ENCODE measurements around the gene ISX. TPM values are rescaled to one million over a fixed set of nuclear protein-coding genes. Genes with fewer than 3 reads are reported as not detected.

Gene ISX
- total and polyA plus RNA-seq, 11 donors: not detected

DNA sequence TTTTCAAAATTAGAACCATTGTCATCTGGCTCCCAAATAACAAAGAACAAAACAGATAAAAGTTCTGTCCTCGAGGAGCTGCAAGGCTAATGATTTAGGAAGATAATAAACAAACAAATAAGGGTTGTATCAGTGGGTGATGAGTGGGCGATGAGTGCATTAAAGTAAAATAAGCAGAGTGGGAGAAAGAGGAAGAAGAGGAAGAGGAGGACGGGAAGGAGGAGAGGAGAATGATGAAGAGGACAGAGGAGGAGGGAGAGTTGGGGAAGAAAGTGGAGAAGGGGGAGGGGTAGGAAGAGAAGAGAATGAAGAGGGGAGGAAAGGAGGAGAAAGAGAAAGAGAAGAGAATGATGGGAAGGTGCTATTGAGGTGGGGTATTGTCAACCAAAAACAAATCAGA lies 33.4 kb upstream of the ISX start:
- H3K4me1 ChIP-seq: no peaks in the 10 kb centered on the region
- no peak overlapping the region for H3K4me3 ChIP-seq
- DNase-seq (no peak), ATAC-seq (no peak)
- intact Hi-C loops (cut with DNase I): no loop called here
- peaks cover 0 to 31% (median 7%) of the 10 kb centered on the region in 9 donors for H3K27me3 ChIP-seq
- H3K36me3 ChIP-seq: no peaks in the 10 kb centered on the region
- no peaks in the 10 kb centered on the region for H3K9me3 ChIP-seq
- TF ChIP-seq, protein P1, sequence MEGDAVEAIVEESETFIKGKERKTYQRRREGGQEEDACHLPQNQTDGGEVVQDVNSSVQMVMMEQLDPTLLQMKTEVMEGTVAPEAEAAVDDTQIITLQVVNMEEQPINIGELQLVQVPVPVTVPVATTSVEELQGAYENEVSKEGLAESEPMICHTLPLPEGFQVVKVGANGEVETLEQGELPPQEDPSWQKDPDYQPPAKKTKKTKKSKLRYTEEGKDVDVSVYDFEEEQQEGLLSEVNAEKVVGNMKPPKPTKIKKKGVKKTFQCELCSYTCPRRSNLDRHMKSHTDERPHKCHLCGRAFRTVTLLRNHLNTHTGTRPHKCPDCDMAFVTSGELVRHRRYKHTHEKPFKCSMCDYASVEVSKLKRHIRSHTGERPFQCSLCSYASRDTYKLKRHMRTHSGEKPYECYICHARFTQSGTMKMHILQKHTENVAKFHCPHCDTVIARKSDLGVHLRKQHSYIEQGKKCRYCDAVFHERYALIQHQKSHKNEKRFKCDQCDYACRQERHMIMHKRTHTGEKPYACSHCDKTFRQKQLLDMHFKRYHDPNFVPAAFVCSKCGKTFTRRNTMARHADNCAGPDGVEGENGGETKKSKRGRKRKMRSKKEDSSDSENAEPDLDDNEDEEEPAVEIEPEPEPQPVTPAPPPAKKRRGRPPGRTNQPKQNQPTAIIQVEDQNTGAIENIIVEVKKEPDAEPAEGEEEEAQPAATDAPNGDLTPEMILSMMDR (IDR thresholded peaks at IDR 0.05): no peak
- H3K27ac ChIP-seq: no peak overlapping the region
- 50 to 57% (median 54%) methylated on average over 3 of the region's 3 CpGs for WGBS, 4 donors

DNA sequence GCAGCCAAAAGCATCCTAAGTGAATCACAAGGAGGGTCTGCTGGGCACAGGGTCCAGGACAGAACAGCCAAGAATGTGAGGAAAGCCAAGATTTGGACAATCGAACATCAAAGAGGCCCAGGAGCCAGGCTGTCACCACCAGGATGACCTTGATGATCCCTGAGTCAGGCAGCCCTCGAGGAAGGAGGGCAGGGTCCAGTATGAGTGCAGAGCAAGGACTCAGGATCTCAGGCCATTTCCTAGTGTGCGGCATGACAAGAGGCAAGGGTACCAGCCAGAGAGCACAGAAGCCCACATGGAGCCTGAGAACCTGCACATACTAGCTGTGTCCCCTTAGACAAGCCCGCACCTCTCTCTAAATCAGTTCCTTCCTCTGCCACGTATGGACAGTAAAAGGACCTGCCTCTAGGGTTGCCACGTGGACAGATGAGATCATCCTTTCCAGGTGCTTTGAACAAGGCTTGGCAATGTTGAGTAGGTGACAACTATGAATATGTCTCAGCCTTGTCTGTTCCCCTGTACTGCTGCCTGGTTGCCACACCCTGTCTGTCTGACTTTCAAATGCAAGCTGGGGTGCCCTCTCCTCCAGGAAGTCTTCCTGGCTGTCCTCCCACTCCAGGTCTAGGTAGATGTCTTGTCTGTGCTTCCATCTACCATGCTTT lies 32.2 kb upstream of the ISX start:
- peaks cover 0 to 31% (median 7%) of the 10 kb centered on the region in 9 donors for H3K27me3 ChIP-seq
- intact Hi-C loops (cut with DNase I): no loop called here

DNA sequence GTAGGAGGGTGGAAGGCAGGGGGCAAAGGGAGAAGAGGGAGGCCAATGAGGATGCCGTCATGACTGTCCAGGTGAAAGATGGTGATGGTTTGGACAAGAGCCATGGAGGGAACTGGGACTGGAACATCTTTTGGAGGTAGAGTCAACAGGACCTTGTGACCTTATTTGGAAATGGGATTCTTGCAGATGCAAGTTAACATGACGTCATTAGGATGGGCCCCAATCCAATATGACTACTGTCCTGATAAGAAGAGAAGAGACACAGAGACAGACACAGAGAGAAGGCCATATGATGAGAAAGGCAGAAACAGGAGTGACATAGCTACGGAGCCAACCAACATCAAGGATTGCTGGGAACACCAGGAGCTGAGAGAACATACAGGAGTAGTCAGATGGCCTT lies 31.0 kb upstream of the ISX start:
- no peak for ATAC-seq
- 37 to 66% (median 52%) methylated on average over 3 of the region's 3 CpGs for WGBS, 4 donors

More for the DNA sequence above, 32.2 kb upstream of the ISX start:
- no peaks in the 10 kb centered on the region for H3K4me1 ChIP-seq
- DNase-seq (no peak), ATAC-seq (no peak)
- TF ChIP-seq, protein P1 (IDR thresholded peaks at IDR 0.05): no peak
- TF ChIP-seq POLR2A (IDR thresholded peaks at IDR 0.05): no peak
- no peak overlapping the region for H3K4me3 ChIP-seq
- H3K36me3 ChIP-seq: no peaks in the 10 kb centered on the region
- H3K27ac ChIP-seq: no peak overlapping the region
- H3K9me3 ChIP-seq: no peaks in the 10 kb centered on the region
- 64 to 69% (median 66%) methylated on average over 4 to 6 of the region's 6 CpGs for WGBS, 4 donors

DNA sequence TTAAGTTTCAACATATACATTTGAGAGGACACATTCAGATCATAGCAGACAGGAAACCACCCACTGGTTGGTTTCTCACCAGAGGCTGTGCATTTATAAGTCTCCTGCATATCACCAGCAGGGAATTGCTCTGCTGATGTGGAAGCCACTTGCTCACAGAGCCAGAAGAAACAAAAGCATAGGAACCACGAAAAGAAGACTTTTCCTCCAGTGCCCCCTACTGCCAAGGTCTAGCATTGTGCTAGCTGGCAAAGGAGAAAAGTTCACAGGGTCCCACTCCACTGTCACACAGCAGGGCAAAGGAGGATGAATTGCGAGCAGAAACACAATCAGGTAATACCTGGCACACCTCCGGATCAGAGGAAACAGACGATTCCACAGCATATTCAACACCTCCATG lies 28.9 kb upstream of the ISX start:
- H3K27ac ChIP-seq: no peak overlapping the region
- ATAC-seq: no peak
- 44 to 62% (median 56%) methylated on average over 4 of the region's 4 CpGs for WGBS, 4 donors
- intact Hi-C loops (cut with DNase I): no loop called here
- H3K4me1 ChIP-seq: no peaks in the 10 kb centered on the region
- H3K4me3 ChIP-seq: no peak overlapping the region
- H3K27me3 ChIP-seq: peaks cover 0 to 11% (median 0%) of the 10 kb centered on the region in 9 donors
- TF ChIP-seq, protein P1 (IDR thresholded peaks at IDR 0.05): no peak
- TF ChIP-seq POLR2A (IDR thresholded peaks at IDR 0.05): no peak
- no peaks in the 10 kb centered on the region for H3K9me3 ChIP-seq
- no peak for DNase-seq
- H3K36me3 ChIP-seq: no peaks in the 10 kb centered on the region

More for the DNA sequence above, 31.0 kb upstream of the ISX start:
- Histone ChIP-seq H3K9me3 (no peaks in the 10 kb centered on the region), H3K4me1 (no peaks in the 10 kb centered on the region), H3K36me3 (no peaks in the 10 kb centered on the region), H3K27ac (no peak overlapping the region), H3K4me3 (no peak overlapping the region), H3K27me3 (peaks cover 0 to 23% (median 4%) of the 10 kb centered on the region in 9 donors)
- intact Hi-C loops (cut with DNase I): no loop called here
- no peak for DNase-seq
- no peak for TF ChIP-seq POLR2A (IDR thresholded peaks at IDR 0.05)
- TF ChIP-seq, protein P1 (IDR thresholded peaks at IDR 0.05): no peak
